GM12873 (cell line): Measurements from ENCODE around the gene SENP2.

Experiments used
- TF ChIP-seq, protein P1 (sequence below): IDR thresholded peaks from 2 replicates; pipeline ENCODE4 v1.5.1; 2012; ENCODE audit warnings: low read depth, mild to moderate bottlenecking, moderate library complexity, low read length, control low read depth; ENCODE audit not compliant: insufficient read depth; ENCODE audit errors: missing control alignments

SENP2 gene

GRCh38 chr3:185657691-185658503 is 71.8 kb downstream of the SENP2 start:
- TF ChIP-seq, protein P1, sequence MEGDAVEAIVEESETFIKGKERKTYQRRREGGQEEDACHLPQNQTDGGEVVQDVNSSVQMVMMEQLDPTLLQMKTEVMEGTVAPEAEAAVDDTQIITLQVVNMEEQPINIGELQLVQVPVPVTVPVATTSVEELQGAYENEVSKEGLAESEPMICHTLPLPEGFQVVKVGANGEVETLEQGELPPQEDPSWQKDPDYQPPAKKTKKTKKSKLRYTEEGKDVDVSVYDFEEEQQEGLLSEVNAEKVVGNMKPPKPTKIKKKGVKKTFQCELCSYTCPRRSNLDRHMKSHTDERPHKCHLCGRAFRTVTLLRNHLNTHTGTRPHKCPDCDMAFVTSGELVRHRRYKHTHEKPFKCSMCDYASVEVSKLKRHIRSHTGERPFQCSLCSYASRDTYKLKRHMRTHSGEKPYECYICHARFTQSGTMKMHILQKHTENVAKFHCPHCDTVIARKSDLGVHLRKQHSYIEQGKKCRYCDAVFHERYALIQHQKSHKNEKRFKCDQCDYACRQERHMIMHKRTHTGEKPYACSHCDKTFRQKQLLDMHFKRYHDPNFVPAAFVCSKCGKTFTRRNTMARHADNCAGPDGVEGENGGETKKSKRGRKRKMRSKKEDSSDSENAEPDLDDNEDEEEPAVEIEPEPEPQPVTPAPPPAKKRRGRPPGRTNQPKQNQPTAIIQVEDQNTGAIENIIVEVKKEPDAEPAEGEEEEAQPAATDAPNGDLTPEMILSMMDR, result no peak

GRCh38 chr3:185658504-185658912 is 72.4 kb downstream of the SENP2 start:
- TF ChIP-seq, protein P1, result no peak

GRCh38 chr3:185658943-185659342 is 72.8 kb downstream of the SENP2 start:
- TF ChIP-seq, protein P1, result no peak

GRCh38 chr3:185659942-185660921 is 74.1 kb downstream of the SENP2 start:
- TF ChIP-seq, protein P1, result peak; percentile 100

GRCh38 chr3:185661772-185662171 is 75.7 kb downstream of the SENP2 start:
- TF ChIP-seq, protein P1, result no peak

- TF ChIP-seq, protein P1, result no peak
Observed at GRCh38 chr3:185663929-185664328, 77.8 kb downstream of the SENP2 start.

DNA sequence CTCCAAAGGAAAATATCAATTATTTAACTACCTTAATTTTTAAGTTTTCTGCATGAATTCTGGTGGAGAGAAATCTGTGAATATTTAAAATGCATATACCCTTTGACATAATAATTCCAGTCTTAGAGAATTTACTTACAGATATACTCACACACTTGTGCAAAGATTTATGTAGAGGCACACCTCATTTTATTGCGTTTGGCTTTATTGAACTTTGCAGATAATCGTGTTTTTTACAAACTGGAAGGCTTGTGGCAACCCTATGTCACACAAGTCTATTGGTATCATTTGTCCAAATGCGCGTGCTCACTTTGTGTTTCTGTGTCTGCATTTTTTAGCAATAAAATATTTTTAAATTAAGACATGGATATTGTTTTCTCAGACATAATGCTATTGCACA is 81.5 kb downstream of the SENP2 start:
- TF ChIP-seq, protein P1, result no peak
